Measurements from ENCODE around the gene KCNN3.

- TF ChIP-seq POLR2A (IDR thresholded peaks at IDR 0.05; ENCODE audit: low read depth, low read length) (no peak), POLR2AphosphoS5 (IDR thresholded peaks at IDR 0.05; ENCODE audit: low read depth, low read length) (no peak), POU2F2 (IDR thresholded peaks at IDR 0.05; ENCODE audit: low read depth, low read length) (no peak), SPI1 (IDR thresholded peaks at IDR 0.05; ENCODE audit: low read depth, low read length) (peak; percentile 33; the same call in 1 of the 2 replicates), PAX5 (IDR thresholded peaks at IDR 0.05; ENCODE audit: insufficient read depth, low read length, severe bottlenecking) (no peak)
These were observed 1.3 kb upstream of the KCNN3 start for GRCh38 chr1:154871374-154871773.

Data from GM12891 (cell line).